H1 (cell line): ENCODE results near the gene BRS3. TPM values are rescaled to one million over a fixed set of nuclear protein-coding genes. Genes with fewer than 3 reads are reported as not detected.

Experiments used
- SRF ChIP-seq: IDR thresholded peaks from 2 replicates; pipeline ENCODE4 v1.6.1; 2011; ENCODE audit warnings: mild to moderate bottlenecking, low read depth, low read length, moderate library complexity
- polyA plus RNA-seq, 7 experiments: library from polyadenylated mRNA; depleted of rRNA in 3 of 7; stranded (reverse) in 5 of 7; unstranded in 2 of 7; fragments of >200 nt in 5 of 7; fragments of 200-250 nt in 2 of 7; gene quantifications; 1 replicate in 5 of 7; 2 replicates in 1 of 7; 4 replicates in 1 of 7; pipeline versions ENCODE4 v1.2.1 to v1.2.3, GENCODE V29; 2011 to 2013; ENCODE audit warnings: missing spikeins in 2 of 7, mixed read lengths in 2 of 7
- total RNA-seq: library from RNA; stranded (reverse); fragmentation: NEBNext Ultra II Directional; extraction: Animal tissue kit (Norgen Biotek cat#: 25700); gene quantifications from 2 replicates; pipeline ENCODE4 v1.2.1, GENCODE V29; 2021

BRS3 gene
- total and polyA plus RNA-seq, 2 of the 8 experiments (the other 6 are each of a cell fraction or from before 2014, with no cell fraction given): not detected

GRCh38 chrX:136493011-136493410, 5.3 kb downstream of the BRS3 start (continued):
- TF ChIP-seq SRF: no peak
